Tibial artery (tissue), 4 donors: ENCODE data around the gene RNF121.
A peak's percentile ranks its signal among the peaks of the same experiment; 100 is the strongest.

Source experiments
- DNase-seq, 2 donors: peaks; one replicate each; pipeline ENCODE4 v3.0.0-alpha.2; 2019
- H3K27ac ChIP-seq, 2 donors: fragments of 200-600 bp; sonication (generic) in 1 of 2; 1 replicate in 1 of 2; 2 replicates in 1 of 2; pipeline ENCODE4 v1.5.1; 2018 to 2019; ENCODE audit warnings: mild to moderate bottlenecking in 1 of 2
- H3K27me3 ChIP-seq, 2 donors: fragments of 200-600 bp; sonication (generic) in 1 of 2; one replicate each; pipeline versions ENCODE4 v1.5.1 to v1.6.0; 2016 to 2019
- H3K36me3 ChIP-seq, 3 donors: fragments of 200-600 bp; sonication (generic) in 2 of 3; one replicate each; pipeline ENCODE4 v1.5.1; 2016 to 2019; ENCODE audit warnings: mild to moderate bottlenecking in 2 of 3
- H3K4me1 ChIP-seq, 4 donors: fragments of 200-600 bp; sonication (generic) in 2 of 4; 1 replicate in 3 of 4; 2 replicates in 1 of 4; pipeline ENCODE4 v1.5.1; 2016 to 2019
- H3K4me3 ChIP-seq, 2 donors: fragments of 200-600 bp; sonication (generic) in 1 of 2; 1 replicate in 1 of 2; 2 replicates in 1 of 2; pipeline ENCODE4 v1.5.1; 2018 to 2019; ENCODE audit warnings: mild to moderate bottlenecking in 2 of 2
- H3K9me3 ChIP-seq, 3 donors: fragments of 200-600 bp; sonication (generic) in 1 of 3; one replicate each; pipeline ENCODE4 v1.5.1; 2016 to 2019
- intact Hi-C: fragments of 100-400 bp; cut with DNase I; formaldehyde crosslinking; loops from one replicate; pipeline ENCODE4 v1.15.0; 2023; ENCODE audit warnings: low total_unique reads
- TF ChIP-seq, protein P1 (sequence below), 2 experiments: fragments of 200-600 bp in 1 of 2; fragments of 450-650 bp in 1 of 2; IDR thresholded peaks; one replicate each; pipeline ENCODE4 v1.5.1; 2017 to 2019; ENCODE audit warnings: antibody characterized with exemption in 2 of 2, mild to moderate bottlenecking in 1 of 2, moderate library complexity in 1 of 2

The RNF121 gene

DNA sequence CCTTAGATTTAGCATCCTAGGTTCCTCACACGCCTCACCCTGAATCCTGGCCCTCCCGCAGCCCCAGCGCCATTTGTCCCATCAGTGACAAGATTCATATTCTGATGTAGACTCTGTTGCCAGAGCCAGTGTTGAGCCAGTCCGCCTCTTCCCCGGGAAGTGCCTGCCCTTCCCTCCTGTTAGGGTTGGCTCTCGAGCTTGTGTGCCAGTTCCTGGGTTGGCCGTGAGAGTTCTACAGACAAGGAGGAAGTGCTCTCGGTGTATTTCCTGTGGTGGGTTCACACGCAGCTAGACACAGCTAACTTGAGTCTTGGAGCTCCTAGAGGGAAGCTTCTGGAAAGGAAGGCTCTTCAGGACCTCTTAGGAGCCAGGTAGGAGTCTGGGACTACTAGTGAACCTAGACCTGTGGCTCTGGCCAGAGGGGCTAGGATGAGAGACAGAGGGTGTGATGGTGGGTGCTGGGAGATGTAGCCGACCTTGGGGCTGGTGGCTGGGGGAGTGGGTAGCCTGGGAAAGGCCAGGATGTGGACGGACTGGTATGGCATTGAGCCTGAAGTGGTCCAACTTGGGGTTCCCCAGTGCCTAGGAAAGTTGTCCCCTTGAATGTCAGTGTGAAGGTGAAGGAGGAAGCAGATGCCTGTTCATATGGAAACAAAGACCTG is 69.9 kb downstream of the RNF121 start, which contains the start of gene IL18BP:
IL18BP (plus strand) TSS at position 261 of the 662 bp plus-strand sequence. CDS start 1,076 bp downstream, outside the sequence.
- TF ChIP-seq, protein P1, sequence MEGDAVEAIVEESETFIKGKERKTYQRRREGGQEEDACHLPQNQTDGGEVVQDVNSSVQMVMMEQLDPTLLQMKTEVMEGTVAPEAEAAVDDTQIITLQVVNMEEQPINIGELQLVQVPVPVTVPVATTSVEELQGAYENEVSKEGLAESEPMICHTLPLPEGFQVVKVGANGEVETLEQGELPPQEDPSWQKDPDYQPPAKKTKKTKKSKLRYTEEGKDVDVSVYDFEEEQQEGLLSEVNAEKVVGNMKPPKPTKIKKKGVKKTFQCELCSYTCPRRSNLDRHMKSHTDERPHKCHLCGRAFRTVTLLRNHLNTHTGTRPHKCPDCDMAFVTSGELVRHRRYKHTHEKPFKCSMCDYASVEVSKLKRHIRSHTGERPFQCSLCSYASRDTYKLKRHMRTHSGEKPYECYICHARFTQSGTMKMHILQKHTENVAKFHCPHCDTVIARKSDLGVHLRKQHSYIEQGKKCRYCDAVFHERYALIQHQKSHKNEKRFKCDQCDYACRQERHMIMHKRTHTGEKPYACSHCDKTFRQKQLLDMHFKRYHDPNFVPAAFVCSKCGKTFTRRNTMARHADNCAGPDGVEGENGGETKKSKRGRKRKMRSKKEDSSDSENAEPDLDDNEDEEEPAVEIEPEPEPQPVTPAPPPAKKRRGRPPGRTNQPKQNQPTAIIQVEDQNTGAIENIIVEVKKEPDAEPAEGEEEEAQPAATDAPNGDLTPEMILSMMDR (IDR thresholded peaks at IDR 0.05): no peak
- Histone ChIP-seq H3K27me3 (no peaks in the 10 kb centered on the region), H3K27ac (peak within 1 kb of the TSS; percentile 44 to 65), H3K36me3 (peaks cover 10 to 54% (median 34%) of the 10 kb centered on the region in 3 donors), H3K4me3 (peak within 1 kb of the TSS; percentile 9 to 28), H3K9me3 (no peaks in the 10 kb centered on the region), H3K4me1 (peaks cover 0 to 24% (median 16%) of the 10 kb centered on the region in 4 donors)
- DNase-seq: peak in 1 of 2 donors; percentile 70
- intact Hi-C loops: no loop called here

DNA sequence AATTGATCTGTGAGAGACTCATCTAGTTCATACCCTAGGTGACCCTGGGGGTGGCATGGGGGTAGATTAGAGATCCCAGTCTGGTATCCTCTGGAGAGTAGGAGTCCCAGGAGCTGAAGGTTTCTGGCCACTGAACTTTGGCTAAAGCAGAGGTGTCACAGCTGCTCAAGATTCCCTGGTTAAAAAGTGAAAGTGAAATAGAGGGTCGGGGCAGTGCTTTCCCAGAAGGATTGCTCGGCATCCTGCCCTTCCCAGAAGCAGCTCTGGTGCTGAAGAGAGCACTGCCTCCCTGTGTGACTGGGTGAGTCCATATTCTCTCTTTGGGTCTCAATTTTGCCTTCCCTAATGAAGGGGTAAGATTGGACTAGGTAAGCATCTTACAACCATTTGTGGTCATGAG is 70.5 kb downstream of the RNF121 start:
- intact Hi-C loops: no loop called here
- H3K4me3 ChIP-seq: peak overlapping the region; percentile 9 to 28
- H3K36me3 ChIP-seq: peaks cover 16 to 60% (median 40%) of the 10 kb centered on the region in 3 donors
- TF ChIP-seq, protein P1 (IDR thresholded peaks at IDR 0.05): no peak
- DNase-seq: no peak
- H3K27me3 ChIP-seq: no peaks in the 10 kb centered on the region
- peak overlapping the region; percentile 44 to 65 for H3K27ac ChIP-seq
- H3K9me3 ChIP-seq: no peaks in the 10 kb centered on the region
- H3K4me1 ChIP-seq: peaks cover 0 to 24% (median 16%) of the 10 kb centered on the region in 4 donors

DNA sequence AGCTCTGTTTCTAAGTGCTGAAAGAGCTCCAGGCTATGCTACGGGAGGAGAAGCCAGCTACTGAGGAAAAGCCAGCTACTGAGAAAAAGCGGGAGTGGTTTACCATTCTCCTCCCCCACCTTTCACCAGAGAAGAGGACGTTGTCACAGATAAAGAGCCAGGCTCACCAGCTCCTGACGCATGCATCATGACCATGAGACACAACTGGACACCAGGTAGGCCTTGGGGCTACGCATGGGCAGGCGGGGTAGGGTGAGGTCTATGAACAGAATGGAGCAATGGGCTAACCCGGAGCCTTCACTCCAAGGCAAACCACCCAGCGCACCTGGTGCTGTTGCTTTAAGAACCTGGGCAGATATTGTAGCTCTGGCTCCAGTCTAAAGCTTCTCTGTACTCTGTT is 71.0 kb downstream of the RNF121 start:
- intact Hi-C loops: no loop called here
- no peaks in the 10 kb centered on the region for H3K9me3 ChIP-seq
- peaks cover 0 to 24% (median 16%) of the 10 kb centered on the region in 4 donors for H3K4me1 ChIP-seq
- peak overlapping the region; percentile 44 to 65 for H3K27ac ChIP-seq
- no peaks in the 10 kb centered on the region for H3K27me3 ChIP-seq
- TF ChIP-seq, protein P1 (IDR thresholded peaks at IDR 0.05): no peak
- no peak for DNase-seq
- H3K36me3 ChIP-seq: peaks cover 20 to 65% (median 44%) of the 10 kb centered on the region in 3 donors
- peak overlapping the region in 1 of 2 donors; percentile 28 for H3K4me3 ChIP-seq

DNA sequence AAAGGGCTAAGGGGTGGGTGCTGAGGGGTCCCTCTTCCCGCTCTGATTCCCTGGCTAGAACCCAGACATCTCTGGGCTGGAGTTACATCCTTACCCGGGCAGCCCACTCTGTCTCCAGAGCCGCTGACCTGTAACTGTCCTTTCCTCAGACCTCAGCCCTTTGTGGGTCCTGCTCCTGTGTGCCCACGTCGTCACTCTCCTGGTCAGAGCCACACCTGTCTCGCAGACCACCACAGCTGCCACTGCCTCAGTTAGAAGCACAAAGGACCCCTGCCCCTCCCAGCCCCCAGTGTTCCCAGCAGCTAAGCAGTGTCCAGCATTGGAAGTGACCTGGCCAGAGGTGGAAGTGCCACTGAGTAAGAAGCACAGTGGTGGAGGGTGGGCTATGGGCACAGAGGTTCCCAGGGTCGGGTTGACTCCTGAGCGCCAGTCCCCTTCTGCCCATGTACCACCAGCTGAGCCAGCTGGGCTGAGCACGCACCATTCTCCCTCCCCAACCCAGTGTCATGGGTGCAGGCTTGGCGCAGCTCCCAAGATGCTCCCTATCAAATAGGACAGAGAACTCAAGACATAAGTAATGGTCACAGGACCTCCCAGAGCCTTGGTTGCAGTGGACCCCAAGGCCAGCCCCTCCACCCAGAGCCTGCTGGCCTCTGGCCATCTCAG is 71.5 kb downstream of the RNF121 start:
- Histone ChIP-seq H3K4me1 (peaks cover 0 to 24% (median 16%) of the 10 kb centered on the region in 4 donors), H3K9me3 (no peaks in the 10 kb centered on the region), H3K27me3 (no peaks in the 10 kb centered on the region), H3K36me3 (peaks cover 26 to 67% (median 50%) of the 10 kb centered on the region in 3 donors), H3K4me3 (no peak overlapping the region), H3K27ac (peak overlapping the region; percentile 44 to 65)
- intact Hi-C loops: no loop called here
- TF ChIP-seq, protein P1 (IDR thresholded peaks at IDR 0.05): no peak
- DNase-seq: no peak

DNA sequence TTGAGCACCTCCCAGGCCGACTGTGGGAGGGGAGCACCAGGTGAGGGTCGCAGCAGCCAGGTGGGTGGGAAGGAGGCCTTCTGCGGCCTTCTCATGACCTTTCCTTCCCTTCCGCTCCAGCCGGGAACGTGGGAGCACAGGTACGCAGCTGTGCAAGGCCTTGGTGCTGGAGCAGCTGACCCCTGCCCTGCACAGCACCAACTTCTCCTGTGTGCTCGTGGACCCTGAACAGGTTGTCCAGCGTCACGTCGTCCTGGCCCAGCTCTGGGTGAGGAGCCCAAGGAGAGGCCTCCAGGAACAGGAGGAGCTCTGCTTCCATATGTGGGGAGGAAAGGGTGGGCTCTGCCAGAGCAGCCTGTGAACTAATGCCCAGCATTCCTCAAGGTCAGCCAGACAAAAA is 72.4 kb downstream of the RNF121 start:
- TF ChIP-seq, protein P1 (IDR thresholded peaks at IDR 0.05): no peak
- intact Hi-C loops: no loop called here
- no peak for DNase-seq
- Histone ChIP-seq H3K27ac (no peak overlapping the region), H3K9me3 (no peaks in the 10 kb centered on the region), H3K27me3 (no peaks in the 10 kb centered on the region), H3K4me3 (no peak overlapping the region), H3K4me1 (peaks cover 0 to 24% (median 16%) of the 10 kb centered on the region in 4 donors), H3K36me3 (peaks cover 35 to 67% (median 50%) of the 10 kb centered on the region in 3 donors)
